ENCODE results near the gene ATG2B. TPM values are rescaled to one million over a fixed set of nuclear protein-coding genes. Genes with fewer than 3 reads are reported as not detected.

Gene ATG2B
- total and polyA plus RNA-seq, 9 of the 15 experiments (the other 6 are each of a cell fraction or from before 2014, with no cell fraction given), result 0.83 to 12.9 (median 8.7) TPM

DNA sequence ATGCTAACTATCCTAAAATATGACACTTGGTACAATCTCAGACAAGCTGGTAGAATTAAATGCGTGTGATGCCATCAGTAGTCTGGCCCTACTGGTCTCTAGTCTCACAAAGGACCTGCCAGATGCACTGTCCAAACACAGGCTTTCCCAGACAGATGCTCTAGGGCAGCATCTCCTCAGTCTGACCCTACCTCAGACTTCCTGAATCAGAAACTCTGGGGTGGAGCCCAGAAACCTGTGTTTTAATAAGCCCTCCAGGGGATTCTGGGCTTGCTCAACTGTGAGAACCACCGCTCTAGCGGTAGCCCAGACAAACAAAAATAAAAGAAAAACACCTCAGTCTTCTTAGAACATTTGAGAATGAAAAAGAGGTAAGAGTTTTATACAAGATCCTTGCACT, 59.2 kb downstream of the ATG2B start:
- no peaks in the 10 kb centered on the region for H3K79me2 ChIP-seq (ENCODE audit: control insufficient read depth, insufficient read depth, low read length)
- H3K27ac ChIP-seq (ENCODE audit: extremely low read depth, low read depth, low read length), result no peak overlapping the region
- no peaks in the 10 kb centered on the region for H4K20me1 ChIP-seq (replicated peaks; ENCODE audit: control insufficient read depth, insufficient read depth, low read length)
- H3K4me1 ChIP-seq (replicated peaks in 1 of 2; ENCODE audit: control insufficient read depth in 2 of 2, insufficient read depth in 2 of 2, low read length in 2 of 2), result no peaks in the 10 kb centered on the region
- no peak overlapping the region for H3K4me2 ChIP-seq (ENCODE audit: insufficient read depth, low read length)
- no peaks in the 10 kb centered on the region for H3K27me3 ChIP-seq (ENCODE audit: control insufficient read depth in 2 of 2, insufficient read depth in 2 of 2, low read length in 2 of 2)
- no peak for TF ChIP-seq WHSC1 (IDR thresholded peaks at IDR 0.05; ENCODE audit: low read length)
- TF ChIP-seq, protein P1, sequence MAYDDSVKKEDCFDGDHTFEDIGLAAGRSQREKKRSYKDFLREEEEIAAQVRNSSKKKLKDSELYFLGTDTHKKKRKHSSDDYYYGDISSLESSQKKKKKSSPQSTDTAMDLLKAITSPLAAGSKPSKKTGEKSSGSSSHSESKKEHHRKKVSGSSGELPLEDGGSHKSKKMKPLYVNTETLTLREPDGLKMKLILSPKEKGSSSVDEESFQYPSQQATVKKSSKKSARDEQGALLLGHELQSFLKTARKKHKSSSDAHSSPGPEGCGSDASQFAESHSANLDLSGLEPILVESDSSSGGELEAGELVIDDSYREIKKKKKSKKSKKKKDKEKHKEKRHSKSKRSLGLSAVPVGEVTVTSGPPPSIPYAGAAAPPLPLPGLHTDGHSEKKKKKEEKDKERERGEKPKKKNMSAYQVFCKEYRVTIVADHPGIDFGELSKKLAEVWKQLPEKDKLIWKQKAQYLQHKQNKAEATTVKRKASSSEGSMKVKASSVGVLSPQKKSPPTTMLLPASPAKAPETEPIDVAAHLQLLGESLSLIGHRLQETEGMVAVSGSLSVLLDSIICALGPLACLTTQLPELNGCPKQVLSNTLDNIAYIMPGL (CRISPR knock-in tag; IDR thresholded peaks at IDR 0.05), result no peak
- TF ChIP-seq RBFOX2 (IDR thresholded peaks at IDR 0.05; ENCODE audit: low read depth, low read length), result no peak
- TF ChIP-seq POLR2H (tag; IDR thresholded peaks at IDR 0.05; ENCODE audit: low read depth), result no peak
- TF ChIP-seq, protein P2, sequence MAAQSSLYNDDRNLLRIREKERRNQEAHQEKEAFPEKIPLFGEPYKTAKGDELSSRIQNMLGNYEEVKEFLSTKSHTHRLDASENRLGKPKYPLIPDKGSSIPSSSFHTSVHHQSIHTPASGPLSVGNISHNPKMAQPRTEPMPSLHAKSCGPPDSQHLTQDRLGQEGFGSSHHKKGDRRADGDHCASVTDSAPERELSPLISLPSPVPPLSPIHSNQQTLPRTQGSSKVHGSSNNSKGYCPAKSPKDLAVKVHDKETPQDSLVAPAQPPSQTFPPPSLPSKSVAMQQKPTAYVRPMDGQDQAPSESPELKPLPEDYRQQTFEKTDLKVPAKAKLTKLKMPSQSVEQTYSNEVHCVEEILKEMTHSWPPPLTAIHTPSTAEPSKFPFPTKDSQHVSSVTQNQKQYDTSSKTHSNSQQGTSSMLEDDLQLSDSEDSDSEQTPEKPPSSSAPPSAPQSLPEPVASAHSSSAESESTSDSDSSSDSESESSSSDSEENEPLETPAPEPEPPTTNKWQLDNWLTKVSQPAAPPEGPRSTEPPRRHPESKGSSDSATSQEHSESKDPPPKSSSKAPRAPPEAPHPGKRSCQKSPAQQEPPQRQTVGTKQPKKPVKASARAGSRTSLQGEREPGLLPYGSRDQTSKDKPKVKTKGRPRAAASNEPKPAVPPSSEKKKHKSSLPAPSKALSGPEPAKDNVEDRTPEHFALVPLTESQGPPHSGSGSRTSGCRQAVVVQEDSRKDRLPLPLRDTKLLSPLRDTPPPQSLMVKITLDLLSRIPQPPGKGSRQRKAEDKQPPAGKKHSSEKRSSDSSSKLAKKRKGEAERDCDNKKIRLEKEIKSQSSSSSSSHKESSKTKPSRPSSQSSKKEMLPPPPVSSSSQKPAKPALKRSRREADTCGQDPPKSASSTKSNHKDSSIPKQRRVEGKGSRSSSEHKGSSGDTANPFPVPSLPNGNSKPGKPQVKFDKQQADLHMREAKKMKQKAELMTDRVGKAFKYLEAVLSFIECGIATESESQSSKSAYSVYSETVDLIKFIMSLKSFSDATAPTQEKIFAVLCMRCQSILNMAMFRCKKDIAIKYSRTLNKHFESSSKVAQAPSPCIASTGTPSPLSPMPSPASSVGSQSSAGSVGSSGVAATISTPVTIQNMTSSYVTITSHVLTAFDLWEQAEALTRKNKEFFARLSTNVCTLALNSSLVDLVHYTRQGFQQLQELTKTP (IDR thresholded peaks at IDR 0.05; ENCODE audit: low read depth in 1 of 2, partially characterized antibody in 2 of 2), result no peak
- TF ChIP-seq LCOR (CRISPR knock-in tag; IDR thresholded peaks at IDR 0.05), result no peak
- no peak for TF ChIP-seq ZNF589 (CRISPR knock-in tag; IDR thresholded peaks at IDR 0.05; ENCODE audit: low read depth)
- no peak for TF ChIP-seq CREM (IDR thresholded peaks at IDR 0.05; ENCODE audit: low read depth)
- TF ChIP-seq MAFK (IDR thresholded peaks at IDR 0.05; ENCODE audit: low read length), result no peak
- TF ChIP-seq, protein P3, sequence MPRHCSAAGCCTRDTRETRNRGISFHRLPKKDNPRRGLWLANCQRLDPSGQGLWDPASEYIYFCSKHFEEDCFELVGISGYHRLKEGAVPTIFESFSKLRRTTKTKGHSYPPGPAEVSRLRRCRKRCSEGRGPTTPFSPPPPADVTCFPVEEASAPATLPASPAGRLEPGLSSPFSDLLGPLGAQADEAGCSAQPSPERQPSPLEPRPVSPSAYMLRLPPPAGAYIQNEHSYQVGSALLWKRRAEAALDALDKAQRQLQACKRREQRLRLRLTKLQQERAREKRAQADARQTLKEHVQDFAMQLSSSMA (CRISPR knock-in tag; IDR thresholded peaks at IDR 0.05), result no peak
- TF ChIP-seq ZNF24 (IDR thresholded peaks at IDR 0.05), result no peak
- TF ChIP-seq GABPA (tag; conservative IDR thresholded peaks at IDR 0.05; ENCODE audit: low read depth), result no peak
- no peak for TF ChIP-seq CBFA2T2 (conservative IDR thresholded peaks at IDR 0.05)
- no peak for TF ChIP-seq ZEB2 (IDR thresholded peaks at IDR 0.05)
- no TSS peak for BruUV-seq (replicated peaks)
- in situ Hi-C loops (cut with MboI) (no loop called here), intact Hi-C loops (cut with micrococcal nuclease) (no loop called here)
- H3K9ac ChIP-seq (ENCODE audit: insufficient read depth in 1 of 2, low read depth in 2 of 2, low read length in 2 of 2), result no peak overlapping the region
- H3K36me3 ChIP-seq (ENCODE audit: control insufficient read depth, insufficient read depth, low read length), result peaks cover 30% of the 10 kb centered on the region; the same call in 2 of the 3 replicates
- ChIA-PET POLR2A (no interaction called here), CTCF (ENCODE audit: low intra/inter-chr PET ratio) (no interaction called here)
- no peaks in the 10 kb centered on the region for H3K9me3 ChIP-seq (replicated peaks; ENCODE audit: control insufficient read depth, insufficient read depth, low read depth, low read length)
- no peak for ATAC-seq
- H3K4me3 ChIP-seq, result no peak overlapping the region
- no peak for FAIRE-seq
- H3K9me1 ChIP-seq (ENCODE audit: control insufficient read depth, insufficient read depth, low read length), result no peaks in the 10 kb centered on the region
- 84% methylated on average over 2 of the region's 3 CpGs for WGBS (ENCODE audit: insufficient coverage, low coverage, missing lambda C conversion rate)
- DNase-seq (ENCODE audit: extremely low read depth in 1 of 4, low spot score in 3 of 4), result no peak
- no peak overlapping the region for H2AFZ ChIP-seq (ENCODE audit: low read depth, low read length)
